Measurements from ENCODE around the gene SLC26A8. TPM values are rescaled to one million over a fixed set of nuclear protein-coding genes. Genes with fewer than 3 reads are reported as not detected.
"Not testable (repeated sequence)": the region's sequence is repeated elsewhere in the genome, so short reads cannot be mapped to it uniquely, and the experiment has no call there.

SLC26A8 gene
- total and polyA plus RNA-seq, 8 donors = 0.30 to 1.5 (median 0.53) TPM; not detected in 1

DNA sequence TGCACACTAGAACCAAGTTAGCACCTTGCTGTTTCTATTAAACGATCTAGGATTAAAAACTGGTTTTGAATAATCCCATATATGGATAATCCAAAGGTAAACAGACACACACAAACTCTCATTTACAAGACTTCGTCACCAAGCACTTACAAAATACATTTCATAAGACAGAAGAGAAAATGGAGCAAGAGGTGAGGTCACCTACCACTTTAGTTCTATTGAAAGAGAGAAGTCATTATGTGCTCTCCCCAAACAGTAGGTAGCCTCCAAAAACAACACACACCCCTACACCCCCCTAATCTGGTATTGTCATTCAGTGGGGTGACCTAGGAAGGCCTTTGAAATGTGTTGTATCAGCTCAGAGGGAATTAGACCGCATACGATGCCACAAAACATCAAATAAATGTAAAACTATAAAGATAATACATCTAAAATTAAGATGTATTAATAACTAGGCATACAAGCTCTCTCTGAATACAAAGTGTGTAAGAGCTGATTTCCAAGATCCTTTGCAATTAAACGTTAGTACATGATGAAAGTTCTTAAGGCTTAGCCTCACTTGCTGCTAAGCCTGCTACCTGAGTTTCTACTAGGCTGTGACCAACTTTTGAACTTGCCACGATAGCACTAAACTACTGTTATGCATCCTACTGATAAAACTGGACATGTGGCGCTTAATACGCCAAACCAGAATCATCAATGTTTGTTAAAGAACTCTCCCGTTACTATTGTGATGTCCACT lies 105.2 kb downstream of the SLC26A8 start:
- Histone ChIP-seq H3K4me1 (peaks cover 6 to 43% of the 10 kb centered on the region in 2 donors), H3K27ac (peak overlapping the region; percentile 79 to 91), H3K27me3 (no peaks in the 10 kb centered on the region), H3K36me3 (peaks cover 0 to 15% of the 10 kb centered on the region in 2 donors), H3K4me3 (peak overlapping the region; percentile 71 to 83), H3K9me3 (no peaks in the 10 kb centered on the region)
- peak in 1 of 4 donors; percentile 16 for DNase-seq
- peak; percentile 39 for ATAC-seq
- intact Hi-C loops (cut with DNase I) = no loop called here
- TF ChIP-seq, protein P1, sequence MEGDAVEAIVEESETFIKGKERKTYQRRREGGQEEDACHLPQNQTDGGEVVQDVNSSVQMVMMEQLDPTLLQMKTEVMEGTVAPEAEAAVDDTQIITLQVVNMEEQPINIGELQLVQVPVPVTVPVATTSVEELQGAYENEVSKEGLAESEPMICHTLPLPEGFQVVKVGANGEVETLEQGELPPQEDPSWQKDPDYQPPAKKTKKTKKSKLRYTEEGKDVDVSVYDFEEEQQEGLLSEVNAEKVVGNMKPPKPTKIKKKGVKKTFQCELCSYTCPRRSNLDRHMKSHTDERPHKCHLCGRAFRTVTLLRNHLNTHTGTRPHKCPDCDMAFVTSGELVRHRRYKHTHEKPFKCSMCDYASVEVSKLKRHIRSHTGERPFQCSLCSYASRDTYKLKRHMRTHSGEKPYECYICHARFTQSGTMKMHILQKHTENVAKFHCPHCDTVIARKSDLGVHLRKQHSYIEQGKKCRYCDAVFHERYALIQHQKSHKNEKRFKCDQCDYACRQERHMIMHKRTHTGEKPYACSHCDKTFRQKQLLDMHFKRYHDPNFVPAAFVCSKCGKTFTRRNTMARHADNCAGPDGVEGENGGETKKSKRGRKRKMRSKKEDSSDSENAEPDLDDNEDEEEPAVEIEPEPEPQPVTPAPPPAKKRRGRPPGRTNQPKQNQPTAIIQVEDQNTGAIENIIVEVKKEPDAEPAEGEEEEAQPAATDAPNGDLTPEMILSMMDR (IDR thresholded peaks at IDR 0.05) = no peak

DNA sequence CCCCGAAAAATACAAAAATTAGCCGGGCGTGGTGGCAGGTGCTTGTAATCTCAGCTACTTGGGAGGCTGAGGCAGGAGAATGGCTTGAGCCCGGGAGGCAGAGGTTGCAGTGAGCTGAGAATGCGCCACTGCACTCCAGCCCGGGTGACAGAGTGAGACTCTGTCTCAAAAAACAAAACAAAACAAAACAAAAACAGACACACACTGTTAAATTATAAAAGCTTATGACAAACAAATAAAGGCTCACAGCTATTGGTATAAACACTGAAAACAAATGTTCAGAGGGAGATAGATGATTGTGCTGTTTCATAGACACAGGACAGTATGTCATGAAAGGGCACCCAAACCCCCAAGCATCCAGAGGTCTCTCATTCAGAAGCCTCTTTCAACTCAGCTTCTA lies 107.5 kb downstream of the SLC26A8 start:
- intact Hi-C loops (cut with DNase I); H3K9me3 ChIP-seq; DNase-seq; ATAC-seq; H3K27ac ChIP-seq; H3K27me3 ChIP-seq; H3K4me3 ChIP-seq: not testable (repeated sequence)
- Histone ChIP-seq H3K36me3 (peaks cover 0 to 37% of the 10 kb centered on the region in 2 donors), H3K4me1 (peaks cover 6 to 37% of the 10 kb centered on the region in 2 donors)

DNA sequence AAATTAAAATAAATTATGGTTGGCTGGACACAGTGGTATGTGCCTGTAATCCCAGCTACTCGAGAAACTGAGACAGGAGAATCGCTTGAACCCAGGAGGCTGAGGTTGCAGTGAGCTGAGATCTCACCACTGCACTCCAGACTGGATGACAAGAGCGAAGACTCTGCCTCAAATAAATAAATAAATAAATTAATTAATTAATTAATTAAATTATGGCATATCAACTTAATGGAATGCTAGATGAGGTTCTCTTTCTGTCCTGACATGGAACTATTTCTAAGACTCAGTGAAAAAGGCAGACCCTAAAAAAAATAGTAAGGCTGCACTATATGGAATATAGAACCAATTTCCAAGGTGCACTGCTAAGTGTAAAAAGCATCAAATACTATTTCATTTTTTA lies 108.4 kb downstream of the SLC26A8 start:
- ATAC-seq = no peak
- H3K27me3 ChIP-seq = no peaks in the 10 kb centered on the region
- TF ChIP-seq, protein P1 (IDR thresholded peaks at IDR 0.05) = no peak
- no peak for DNase-seq
- H3K4me3 ChIP-seq = no peak overlapping the region
- H3K36me3 ChIP-seq = peaks cover 0 to 46% of the 10 kb centered on the region in 2 donors
- H3K4me1 ChIP-seq = peaks cover 3 to 30% of the 10 kb centered on the region in 2 donors
- intact Hi-C loops (cut with DNase I) = no loop called here
- no peaks in the 10 kb centered on the region for H3K9me3 ChIP-seq
- H3K27ac ChIP-seq = no peak overlapping the region

DNA sequence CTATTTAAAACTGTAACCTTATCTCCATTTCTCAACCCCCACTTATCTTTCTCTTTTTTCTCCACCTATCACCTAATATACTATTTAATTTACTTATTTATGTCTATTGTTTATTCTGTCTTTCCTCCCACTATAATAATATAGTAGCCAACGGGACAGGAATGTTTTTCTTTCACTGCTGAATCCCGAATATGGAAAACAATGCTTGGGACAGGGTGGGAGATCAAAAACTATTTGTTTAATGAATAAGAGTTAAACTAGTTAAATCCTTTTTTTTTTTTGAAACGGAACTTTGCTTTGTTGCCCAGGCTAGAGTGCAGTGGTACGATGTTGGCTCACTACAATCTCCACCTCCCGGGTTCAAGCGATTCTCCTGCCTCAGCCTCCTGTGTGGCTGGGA lies 109.9 kb downstream of the SLC26A8 start:
- TF ChIP-seq, protein P1 (IDR thresholded peaks at IDR 0.05) = no peak
- intact Hi-C loops (cut with DNase I) = no loop called here
- H3K36me3 ChIP-seq = peaks cover 0 to 54% of the 10 kb centered on the region in 2 donors
- DNase-seq (no peak), ATAC-seq (no peak)
- H3K27me3 ChIP-seq = no peaks in the 10 kb centered on the region
- peaks cover 0 to 2% of the 10 kb centered on the region in 2 donors for H3K9me3 ChIP-seq
- no peak overlapping the region for H3K27ac ChIP-seq
- H3K4me3 ChIP-seq = no peak overlapping the region
- H3K4me1 ChIP-seq = peaks cover 3 to 28% of the 10 kb centered on the region in 2 donors

DNA sequence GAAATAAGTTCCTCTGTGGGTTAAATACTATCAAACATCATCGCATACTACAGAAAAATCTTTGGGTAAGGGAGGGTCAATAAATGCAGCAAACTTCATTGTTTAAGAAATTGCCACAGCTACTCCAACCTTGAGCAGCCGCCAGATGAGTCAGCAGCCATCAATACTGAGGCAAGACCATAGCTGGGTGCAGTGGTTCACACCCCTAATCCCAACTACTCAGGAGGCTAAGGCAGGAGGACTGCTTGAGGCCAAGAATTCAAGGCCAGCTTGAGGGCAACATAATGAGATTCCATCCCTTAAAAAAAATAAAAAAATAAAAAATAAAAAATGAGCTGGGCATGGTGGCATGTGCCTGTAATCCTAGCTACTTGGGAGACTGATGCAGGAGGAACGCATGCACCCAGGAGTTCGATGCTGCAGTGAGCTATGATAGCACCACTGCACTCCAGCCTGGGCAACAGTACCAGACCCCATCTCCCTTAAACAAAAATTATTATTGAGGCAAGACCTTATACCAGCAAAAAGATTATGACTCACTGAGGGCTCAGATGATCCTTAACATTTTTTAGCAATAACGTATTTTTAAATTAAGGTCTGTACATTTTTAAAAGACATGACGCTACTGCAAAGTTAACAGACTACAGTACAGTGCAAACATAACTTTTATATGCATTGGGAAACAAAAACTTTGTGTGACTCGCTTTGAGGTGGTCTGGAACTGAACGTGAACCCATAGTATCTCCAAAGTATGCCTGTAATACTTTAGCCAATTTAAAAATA lies 112.4 kb downstream of the SLC26A8 start:
- Histone ChIP-seq H3K4me1 (peaks cover 0 to 4% of the 10 kb centered on the region in 2 donors), H3K27me3 (no peaks in the 10 kb centered on the region), H3K4me3 (no peak overlapping the region), H3K27ac (no peak overlapping the region), H3K36me3 (peaks cover 0 to 65% of the 10 kb centered on the region in 2 donors), H3K9me3 (peaks cover 0 to 12% of the 10 kb centered on the region in 2 donors)
- TF ChIP-seq, protein P1 (IDR thresholded peaks at IDR 0.05) = no peak
- ATAC-seq (no peak), DNase-seq (no peak)
- intact Hi-C loops (cut with DNase I) = no loop called here

DNA sequence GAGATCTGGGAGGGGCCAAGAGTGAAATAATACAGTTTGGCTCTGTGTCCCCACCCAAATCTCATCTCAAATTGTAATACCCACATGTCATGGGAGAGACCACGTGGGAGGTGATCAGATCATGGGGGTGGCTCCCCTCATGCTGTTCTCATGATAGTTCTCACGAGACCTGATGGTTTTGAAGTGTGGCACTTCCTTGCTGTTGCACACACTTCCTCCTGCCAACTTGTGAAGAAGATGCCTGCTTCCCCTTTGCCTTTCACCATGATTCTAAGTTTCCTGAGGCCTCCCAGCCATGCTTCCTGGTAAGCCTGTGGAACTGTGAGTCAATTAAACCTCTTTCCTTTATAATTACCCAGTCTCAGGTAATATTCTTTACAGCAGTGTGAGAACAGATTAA lies 114.9 kb downstream of the SLC26A8 start:
- ATAC-seq; H3K4me1 ChIP-seq; H3K4me3 ChIP-seq; H3K27me3 ChIP-seq; DNase-seq; intact Hi-C loops (cut with DNase I): not testable (repeated sequence)
- Histone ChIP-seq H3K9me3 (peaks cover 0 to 12% of the 10 kb centered on the region in 2 donors), H3K36me3 (peaks cover 0 to 56% of the 10 kb centered on the region in 2 donors), H3K27ac (peak overlapping the region in 1 of 2 donors; percentile 46)

DNA sequence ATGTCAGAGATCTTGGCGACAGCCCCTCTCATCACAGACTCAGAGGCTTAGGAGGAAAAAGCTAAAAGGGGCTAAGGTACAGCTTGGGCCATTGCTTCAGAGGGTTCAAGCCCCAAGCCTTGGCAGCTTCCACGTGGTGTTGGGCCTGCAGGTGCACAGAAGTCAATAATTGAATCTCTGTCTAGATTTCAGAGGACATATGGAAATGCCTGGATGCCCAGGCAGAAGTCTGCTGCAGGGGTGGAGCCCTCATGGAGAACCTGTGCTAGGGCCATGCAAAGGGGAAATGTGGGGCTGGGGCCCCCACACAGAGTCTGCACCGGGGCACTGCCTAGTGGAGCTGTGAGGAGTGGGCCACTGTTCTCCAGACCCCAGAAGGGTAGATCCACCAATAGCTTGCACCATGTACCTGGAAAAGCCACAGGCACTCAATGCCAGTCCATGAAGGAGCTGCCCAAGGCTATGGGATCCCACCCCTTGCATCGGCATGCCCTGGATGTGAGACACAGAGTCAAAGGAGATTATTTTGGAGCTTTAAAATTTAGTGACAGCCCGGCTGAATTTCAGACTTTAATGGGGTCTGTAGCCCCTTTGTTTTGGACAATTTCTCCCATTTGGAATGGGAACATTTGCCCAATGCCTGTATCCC lies 115.6 kb downstream of the SLC26A8 start:
- Histone ChIP-seq H3K36me3 (peaks cover 0 to 56% of the 10 kb centered on the region in 2 donors), H3K9me3 (peaks cover 0 to 12% of the 10 kb centered on the region in 2 donors), H3K27ac (peak overlapping the region in 1 of 2 donors; percentile 46)
- intact Hi-C loops (cut with DNase I); DNase-seq; H3K4me1 ChIP-seq; ATAC-seq; H3K27me3 ChIP-seq; H3K4me3 ChIP-seq: not testable (repeated sequence)
